IPS DF 4.7 (cell line): ENCODE measurements around the gene C16orf78.

ENCODE experiments used
- DNase-seq: peaks from one replicate; pipeline ENCODE4 v3.0.0-alpha.2; 2013; ENCODE audit warnings: low spot score; ENCODE audit errors: extremely low read depth

Gene C16orf78

GRCh38 chr16:49382916-49383315, 9.3 kb downstream of the C16orf78 start:
- no peak for DNase-seq

DNA sequence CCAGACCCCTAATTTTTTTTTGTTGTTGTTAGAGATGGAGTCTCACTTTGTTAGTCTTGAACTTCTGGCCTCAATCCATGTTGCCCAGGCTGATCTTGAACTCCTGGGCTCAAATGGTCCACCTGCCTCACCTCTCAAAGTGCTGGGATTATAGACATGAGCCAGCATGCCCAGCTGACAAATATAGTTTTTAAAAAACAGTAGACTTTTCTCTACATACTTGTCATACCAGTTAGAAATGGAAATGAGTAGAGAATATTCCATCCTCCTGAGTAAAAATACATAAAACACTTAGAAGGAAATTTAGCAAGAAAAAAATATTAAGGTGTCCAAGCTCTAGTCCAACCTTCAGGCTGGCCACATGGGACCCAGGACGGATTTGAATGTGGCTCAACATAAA, 21.4 kb downstream of the C16orf78 start:
- no peak for DNase-seq

GRCh38 chr16:49396206-49396720, 22.7 kb downstream of the C16orf78 start:
- DNase-seq = no peak

DNA sequence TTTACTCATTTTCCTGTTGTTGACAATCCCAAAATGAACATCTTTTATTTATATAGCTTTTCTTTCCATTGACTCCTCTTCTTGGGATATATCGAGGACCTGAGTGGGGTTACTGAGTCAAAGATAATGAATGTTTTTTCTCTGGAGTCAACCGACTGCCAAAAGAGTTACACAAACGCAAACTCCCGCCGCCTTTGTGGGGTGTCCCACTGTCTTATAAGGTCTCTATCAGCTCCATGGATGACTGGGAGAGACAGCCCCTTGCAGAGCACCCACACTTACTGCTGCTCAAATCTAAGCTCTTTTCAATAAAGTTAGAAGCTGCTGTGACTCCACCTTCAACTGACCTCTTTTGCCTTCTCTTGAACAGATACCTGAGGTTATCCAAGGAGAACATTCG, 25.2 kb downstream of the C16orf78 start:
- DNase-seq = no peak

DNA sequence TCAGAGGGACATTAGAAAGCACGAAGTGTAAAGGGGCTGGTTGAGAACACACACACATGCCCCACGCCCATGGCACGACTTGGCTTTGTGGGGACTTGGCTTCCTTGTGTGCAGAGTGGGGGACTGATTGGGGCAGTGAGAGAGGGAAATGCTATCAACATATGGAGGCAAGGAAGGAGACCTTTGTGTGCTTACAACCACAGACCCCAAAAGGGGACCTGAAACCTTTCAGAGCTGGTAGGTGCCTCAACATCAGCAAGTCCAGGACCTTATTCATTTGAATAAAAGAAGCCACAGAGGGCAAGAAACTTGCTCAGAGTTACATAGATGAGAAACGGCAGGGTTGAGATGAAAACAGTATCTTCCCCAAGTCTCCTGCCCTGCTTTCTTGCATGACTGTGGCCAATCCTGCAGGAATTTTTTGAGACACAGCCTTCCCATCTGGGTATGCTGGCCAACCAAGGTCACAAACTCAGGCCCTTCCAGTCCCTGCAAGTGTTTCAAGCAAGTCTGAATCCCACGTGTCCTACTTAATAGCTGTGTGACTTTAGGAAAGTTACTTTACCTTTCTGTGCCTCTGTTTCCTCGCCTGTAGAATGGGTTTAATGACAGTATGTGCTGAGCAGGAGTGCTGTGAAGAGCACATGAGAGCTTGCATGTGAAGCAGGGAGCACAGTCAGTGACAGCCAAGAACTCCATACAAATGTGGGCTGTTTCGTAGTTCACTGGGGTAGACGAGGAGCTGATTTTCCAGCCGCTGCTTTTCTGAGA, 26.2 kb downstream of the C16orf78 start:
- no peak for DNase-seq

GRCh38 chr16:49400611-49401010, 27.0 kb downstream of the C16orf78 start:
- DNase-seq = no peak

DNA sequence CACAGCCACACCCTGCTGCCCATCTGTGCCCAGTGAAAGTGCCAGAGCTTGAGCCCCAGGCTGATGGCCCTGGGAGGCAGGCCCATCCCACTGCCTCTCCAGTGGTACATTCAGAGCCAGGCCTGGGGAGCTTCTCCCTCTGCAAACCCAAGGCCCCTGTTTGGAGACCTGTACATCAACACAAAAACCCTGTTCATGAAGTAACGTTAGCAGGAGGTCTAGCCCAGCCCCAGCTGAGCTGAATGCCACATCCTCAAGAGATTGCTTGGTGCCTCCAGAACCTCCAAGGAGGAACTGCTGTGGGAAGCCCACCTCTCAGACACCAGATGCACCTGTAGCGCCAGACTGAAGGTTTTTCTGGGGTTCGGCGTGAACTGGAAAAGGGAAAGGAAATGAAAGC, 31.5 kb downstream of the C16orf78 start:
- no peak for DNase-seq

GRCh38 chr16:49405530-49405929, 31.9 kb downstream of the C16orf78 start:
- DNase-seq = no peak

- DNase-seq = peak; percentile 69
Measured at GRCh38 chr16:49407873-49408550, 34.4 kb downstream of the C16orf78 start.

- DNase-seq = no peak
Measured at GRCh38 chr16:49409121-49409520, 35.5 kb downstream of the C16orf78 start.

- DNase-seq = no peak
Measured at GRCh38 chr16:49410226-49410625, 36.6 kb downstream of the C16orf78 start.

DNA sequence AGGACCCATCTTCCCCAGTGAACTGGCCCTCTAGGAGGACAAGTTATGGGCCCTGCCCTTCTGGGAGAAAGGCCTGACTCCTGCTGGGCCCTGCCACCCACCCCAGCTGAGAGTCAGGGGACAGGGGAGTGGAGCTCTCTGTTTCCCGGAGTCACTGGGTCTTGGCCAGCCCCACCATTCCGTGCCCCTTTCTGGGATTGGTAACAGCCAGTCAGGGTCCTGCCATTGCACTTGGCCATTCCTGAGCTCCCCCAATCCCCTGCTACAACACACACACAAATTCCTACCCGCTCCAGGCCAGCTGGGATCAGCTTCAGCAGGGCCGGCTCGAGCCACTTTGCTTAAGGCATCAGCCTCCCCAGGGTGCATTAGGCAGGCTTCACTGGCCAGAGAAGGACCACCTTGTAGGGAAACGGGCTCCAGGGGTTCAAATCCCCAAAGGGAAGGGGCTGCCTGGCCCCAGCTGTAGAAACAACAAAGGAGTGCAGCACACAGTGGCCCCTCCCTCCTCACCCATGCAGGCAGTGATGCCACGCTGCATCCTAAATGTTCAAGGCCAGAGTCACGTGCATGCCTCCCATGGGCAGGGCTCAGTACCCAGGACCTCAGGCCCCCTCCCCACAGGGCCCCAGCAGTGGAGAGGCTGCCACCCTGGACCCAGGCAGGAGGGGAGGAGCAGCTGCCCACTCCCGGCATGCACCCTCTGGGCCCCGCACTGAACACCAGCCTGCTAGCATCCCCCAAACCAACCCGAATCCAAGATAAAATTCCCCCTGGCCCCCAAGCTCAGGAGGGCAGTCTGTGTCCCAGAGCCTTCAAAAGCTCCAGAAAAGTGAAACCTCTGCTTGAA, 37.7 kb downstream of the C16orf78 start:
- no peak for DNase-seq

DNA sequence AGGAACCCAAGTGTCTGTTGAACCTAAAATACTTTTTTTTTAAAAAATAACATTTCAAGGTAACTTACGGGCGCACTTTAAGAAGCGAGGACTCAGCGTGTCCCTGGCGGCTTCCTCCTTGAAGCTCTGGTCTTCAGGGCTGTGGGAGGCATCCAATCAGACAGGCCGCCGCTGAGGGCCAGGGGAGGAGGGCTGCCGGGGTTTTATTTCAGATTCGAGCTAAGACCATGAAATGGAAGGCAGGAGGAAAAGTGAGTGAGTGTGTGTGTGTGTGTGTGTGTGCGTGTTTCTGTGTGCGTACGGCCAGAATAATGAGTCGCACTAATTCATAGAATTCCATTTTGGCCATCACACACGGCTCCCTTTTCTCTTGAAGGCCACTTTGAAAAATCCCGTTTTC, 41.1 kb downstream of the C16orf78 start:
- DNase-seq = no peak

- no peak for DNase-seq
Measured at GRCh38 chr16:49415083-49415482, 41.5 kb downstream of the C16orf78 start.

DNA sequence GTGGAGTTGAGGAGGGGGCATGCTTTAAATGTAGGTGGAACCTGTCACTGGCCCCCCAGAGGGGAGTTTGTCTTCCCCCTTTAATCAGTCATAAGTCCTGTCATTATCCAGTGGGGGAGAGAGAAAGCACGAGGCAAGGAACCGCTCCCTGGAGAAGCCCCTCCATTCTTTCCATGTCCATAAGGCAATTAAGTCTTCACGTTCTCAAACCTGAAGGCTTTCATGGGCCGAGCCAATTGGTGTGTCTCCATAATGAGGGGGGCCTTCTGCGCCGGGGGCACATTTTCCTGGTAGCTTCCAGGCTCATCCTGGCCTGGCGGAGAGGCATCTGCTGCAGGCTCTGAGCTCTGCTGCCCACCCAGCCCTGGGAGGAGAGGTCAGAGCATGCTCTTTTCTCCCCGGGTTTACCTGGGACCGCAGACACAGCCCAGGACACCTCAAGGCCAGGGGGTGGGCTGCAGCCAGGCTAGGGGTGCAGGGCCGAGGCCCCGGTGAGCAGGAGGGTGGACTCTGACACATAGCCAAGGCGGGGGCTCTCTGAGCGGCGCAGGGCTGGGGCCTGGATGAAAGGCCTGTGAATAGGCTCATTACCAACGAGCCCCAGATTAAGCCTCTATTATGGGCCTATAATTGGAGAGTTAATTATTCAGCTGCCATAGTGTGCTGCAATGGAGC, 42.5 kb downstream of the C16orf78 start:
- no peak for DNase-seq

GRCh38 chr16:49417354-49417753, 43.8 kb downstream of the C16orf78 start:
- DNase-seq = no peak

GRCh38 chr16:49419006-49419405, 45.4 kb downstream of the C16orf78 start:
- DNase-seq = no peak

DNA sequence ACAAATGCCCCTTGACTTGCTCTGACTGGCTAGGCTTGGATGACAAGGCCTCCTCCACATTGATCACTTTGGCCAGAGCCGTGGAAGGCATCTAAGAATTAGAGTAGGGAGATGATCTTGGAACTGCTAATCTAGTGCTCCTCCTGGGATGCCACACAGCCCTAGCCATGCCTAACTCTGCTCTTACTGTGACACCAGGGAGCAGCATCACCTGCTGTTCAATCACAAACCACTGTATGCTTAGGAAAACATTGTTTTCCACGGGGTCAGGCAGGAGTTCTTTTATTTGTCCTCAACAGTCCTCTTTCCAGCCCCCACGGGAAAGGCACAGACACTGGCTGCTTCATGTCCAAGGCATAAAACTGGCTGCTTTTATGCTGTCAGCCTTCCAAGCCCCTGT, 46.3 kb downstream of the C16orf78 start:
- DNase-seq = no peak

GRCh38 chr16:49422896-49423295, 49.3 kb downstream of the C16orf78 start:
- DNase-seq = no peak

GRCh38 chr16:49424961-49425360, 51.4 kb downstream of the C16orf78 start:
- DNase-seq = no peak

- no peak for DNase-seq
Measured at GRCh38 chr16:49427771-49428170, 54.2 kb downstream of the C16orf78 start.
